NCI-H2227 (cell line): ENCODE measurements around the gene BRD7.

Source experiments
- DNase-seq: peaks from one replicate; lab custom pipeline; 2025; ENCODE audit not compliant: unreplicated experiment; lab: John Stamatoyannopoulos, UW

Gene BRD7

GRCh38 chr16:50293041-50293783 lies 75.6 kb downstream of the BRD7 start:
- DNase-seq: no peak

GRCh38 chr16:50292566-50292948 lies 76.2 kb downstream of the BRD7 start:
- no peak for DNase-seq

GRCh38 chr16:50291719-50292565 lies 76.8 kb downstream of the BRD7 start:
- DNase-seq: no peak

GRCh38 chr16:50290856-50291255 lies 77.9 kb downstream of the BRD7 start:
- no peak for DNase-seq

- DNase-seq: no peak
Observed at GRCh38 chr16:50289950-50290764, 78.6 kb downstream of the BRD7 start.

- no peak for DNase-seq
Observed at GRCh38 chr16:50288920-50289319, 79.9 kb downstream of the BRD7 start.

- no peak for DNase-seq
Observed at GRCh38 chr16:50288026-50288425, 80.8 kb downstream of the BRD7 start.

- DNase-seq: no peak
Observed at GRCh38 chr16:50286681-50287080, 82.1 kb downstream of the BRD7 start.

- DNase-seq: no peak
Observed at GRCh38 chr16:50285406-50286003, 83.3 kb downstream of the BRD7 start.

- DNase-seq: no peak
Observed at GRCh38 chr16:50284131-50284911, 84.5 kb downstream of the BRD7 start.

GRCh38 chr16:50282955-50283631 lies 85.7 kb downstream of the BRD7 start:
- DNase-seq: no peak

- no peak for DNase-seq
Observed at GRCh38 chr16:50282010-50282538, 86.7 kb downstream of the BRD7 start.

GRCh38 chr16:50281391-50282009 lies 87.3 kb downstream of the BRD7 start:
- no peak for DNase-seq

GRCh38 chr16:50280932-50281331 lies 87.9 kb downstream of the BRD7 start:
- no peak for DNase-seq

GRCh38 chr16:50279504-50279865 lies 89.3 kb downstream of the BRD7 start:
- DNase-seq: no peak

GRCh38 chr16:50278251-50278650 lies 90.5 kb downstream of the BRD7 start:
- DNase-seq: no peak

- no peak for DNase-seq
Observed at GRCh38 chr16:50276801-50277555, 91.8 kb downstream of the BRD7 start.

- DNase-seq: no peak
Observed at GRCh38 chr16:50276326-50276640, 92.5 kb downstream of the BRD7 start.
